NT2/D1 (cell line): ENCODE results near the gene CTDSPL2.
"Not testable (repeated sequence)": the region's sequence is repeated elsewhere in the genome, so short reads cannot be mapped to it uniquely, and the experiment has no call there.

Experiments used
- SUZ12 ChIP-seq: IDR thresholded peaks from 2 replicates; pipeline ENCODE4 v1.6.1; 2011; ENCODE audit not compliant: insufficient read length, insufficient read depth; ENCODE audit errors: extremely low read depth
- YY1 ChIP-seq: IDR thresholded peaks from 2 replicates; pipeline ENCODE4 v1.6.1; 2011; ENCODE audit not compliant: insufficient read length, insufficient read depth
- ZNF274 ChIP-seq: IDR thresholded peaks from 2 replicates; pipeline ENCODE4 v1.6.1; 2011; ENCODE audit warnings: mild to moderate bottlenecking, low read depth, low read length

- TF ChIP-seq SUZ12, ZNF274, YY1: not testable (repeated sequence)
These were observed 117.3 kb downstream of the CTDSPL2 start for GRCh38 chr15:44544745-44545144.
